GM12864 (cell line): ENCODE results near the gene BICC1.

Experiments used
- DNase-seq: peaks from one replicate; pipeline ENCODE4 v3.0.0-alpha.2; 2011; ENCODE audit warnings: low read depth
- H3K4me3 ChIP-seq: 2 replicates; pipeline ENCODE4 v1.5.1; 2011; ENCODE audit warnings: mild to moderate bottlenecking, low read depth, low read length, control low read depth
- CTCF ChIP-seq: IDR thresholded peaks from 2 replicates; pipeline ENCODE4 v1.5.1; 2011; ENCODE audit warnings: low read depth, mild to moderate bottlenecking, moderate library complexity, low read length, control low read depth, inconsistent platforms; ENCODE audit errors: missing control alignments

The BICC1 gene

GRCh38 chr10:58715061-58715460 is 202.4 kb downstream of the BICC1 start:
- DNase-seq, result no peak
- H3K4me3 ChIP-seq, result no peak overlapping the region
- no peak for TF ChIP-seq CTCF

DNA sequence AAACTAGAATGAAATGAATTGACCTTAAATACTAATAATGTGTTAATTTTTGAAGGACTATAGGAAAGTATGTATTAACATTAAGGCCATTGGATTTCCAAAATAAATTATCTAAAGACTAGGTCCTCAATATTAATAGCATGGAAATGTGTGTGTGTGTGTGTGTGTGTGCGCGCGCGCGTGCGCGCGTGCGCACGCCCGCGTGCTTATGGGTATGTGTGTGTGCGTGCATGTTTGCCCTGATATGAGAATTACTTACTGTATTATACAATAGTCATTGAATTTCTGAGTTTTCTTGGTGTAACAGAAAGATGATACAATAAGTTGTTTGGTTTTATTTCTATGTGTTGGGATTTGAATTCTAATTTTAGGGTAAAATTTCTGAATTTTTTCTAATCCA is 205.9 kb downstream of the BICC1 start:
- DNase-seq, result no peak
- no peak overlapping the region for H3K4me3 ChIP-seq
- no peak for TF ChIP-seq CTCF

DNA sequence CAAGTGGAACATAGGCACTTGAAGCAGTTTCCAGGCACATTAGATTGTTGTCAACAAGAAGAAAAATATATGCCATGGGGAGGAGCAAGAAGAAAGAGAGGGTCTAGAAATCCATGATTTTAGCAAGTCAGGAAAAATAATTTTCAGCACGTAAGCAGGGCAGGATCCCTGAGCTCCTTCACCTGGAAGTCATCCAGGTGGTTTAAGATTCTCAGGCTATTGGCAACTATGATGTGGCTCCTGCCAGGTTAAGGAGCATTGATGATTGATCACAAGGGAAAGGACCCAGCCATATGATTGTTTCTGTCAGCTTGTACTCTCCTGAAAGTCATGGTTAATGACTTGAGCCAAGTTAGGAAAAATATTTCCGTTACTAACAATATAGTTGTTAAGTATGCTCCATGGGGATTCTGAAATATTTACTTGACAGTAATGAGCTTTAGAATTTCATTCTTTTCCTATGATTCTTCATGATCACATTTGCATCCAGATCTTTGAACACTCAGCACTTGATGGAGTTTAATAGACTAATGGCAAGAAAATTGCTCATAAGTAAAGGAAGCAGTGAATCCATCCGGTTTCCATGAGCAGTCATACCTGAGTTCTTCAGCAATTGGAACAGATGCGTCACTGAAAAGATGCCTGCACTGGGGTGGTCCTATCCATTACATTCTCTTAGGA is 209.1 kb downstream of the BICC1 start:
- no peak for TF ChIP-seq CTCF
- H3K4me3 ChIP-seq, result no peak overlapping the region
- no peak for DNase-seq

DNA sequence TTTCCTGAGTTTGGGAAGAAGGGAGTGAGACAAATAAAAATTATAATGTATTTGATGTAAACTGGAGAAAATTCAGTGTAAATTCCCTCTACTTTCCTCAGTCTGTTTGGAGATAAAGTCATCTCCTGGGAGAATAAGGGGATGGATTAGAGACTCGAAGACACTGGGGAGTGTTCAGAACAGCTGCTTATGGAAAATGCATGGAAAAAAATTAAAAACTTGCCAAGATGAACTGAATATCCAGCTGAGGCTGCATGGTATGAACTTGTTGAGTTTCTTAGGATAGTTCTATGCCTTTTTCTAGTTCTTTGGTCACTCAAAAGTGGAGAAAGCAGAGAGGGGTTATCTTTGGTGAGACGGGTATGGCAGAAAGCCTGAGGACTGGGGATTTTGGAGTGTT is 210.5 kb downstream of the BICC1 start:
- DNase-seq, result no peak

DNA sequence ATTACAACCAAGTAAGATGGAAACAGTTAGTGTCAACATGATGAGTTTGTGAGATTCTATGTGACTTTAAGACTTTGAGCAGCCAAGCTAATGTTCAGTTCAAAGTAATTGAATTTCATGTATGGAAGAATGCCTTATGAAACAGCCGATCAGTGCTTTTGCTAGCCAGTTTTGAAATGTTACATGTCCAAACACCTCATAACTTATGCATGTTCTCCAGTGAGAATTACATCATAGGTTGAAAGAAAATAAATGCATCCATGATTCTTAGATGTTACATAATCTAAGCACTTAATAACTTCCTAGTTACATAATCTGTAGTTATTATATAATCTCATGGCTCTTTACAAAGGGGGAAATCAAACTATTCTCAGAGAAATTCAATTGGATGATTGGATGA is 211.3 kb downstream of the BICC1 start:
- no peak for DNase-seq

More for the DNA sequence above, 210.5 kb downstream of the BICC1 start:
- no peak overlapping the region for H3K4me3 ChIP-seq
- TF ChIP-seq CTCF, result no peak

DNA sequence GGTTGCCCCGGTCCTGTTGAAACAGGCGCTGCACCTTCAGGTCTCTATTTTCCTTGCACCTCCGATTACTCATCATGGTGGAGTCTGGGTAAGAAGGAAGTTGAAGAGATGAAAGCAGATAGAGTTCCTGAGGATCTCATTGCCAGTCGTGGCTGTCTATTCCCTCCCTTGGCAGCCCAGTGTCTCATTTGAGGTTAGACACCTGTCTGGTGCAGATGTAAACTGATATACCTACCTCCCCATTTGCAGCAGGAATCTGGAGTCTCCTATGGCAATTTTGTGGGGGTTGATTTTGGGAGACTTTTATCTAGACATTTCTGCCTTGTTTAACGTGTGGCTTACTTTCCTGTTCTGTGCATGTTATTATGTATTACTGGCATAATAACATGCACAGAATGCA is 212.1 kb downstream of the BICC1 start:
- no peak overlapping the region for H3K4me3 ChIP-seq
- TF ChIP-seq CTCF, result no peak
- DNase-seq, result no peak

More for the DNA sequence above, 211.3 kb downstream of the BICC1 start:
- no peak overlapping the region for H3K4me3 ChIP-seq
- no peak for TF ChIP-seq CTCF

- H3K4me3 ChIP-seq, result no peak overlapping the region
- DNase-seq, result no peak
- no peak for TF ChIP-seq CTCF
Observed at GRCh38 chr10:58725901-58726300, 213.2 kb downstream of the BICC1 start.
